GM18873 (cell line): ENCODE results near the gene C11orf68.
"Not testable (repeated sequence)": the region's sequence is repeated elsewhere in the genome, so short reads cannot be mapped to it uniquely, and the experiment has no call there.

Experiments used
- ATAC-seq: cut with Tn5 transposase; IDR thresholded peaks from one replicate; pipeline ENCODE4 v1.9.1; 2021; ENCODE audit warnings: mild to moderate bottlenecking, moderate library complexity, moderate number of reproducible peaks; ENCODE audit not compliant: unreplicated experiment, low FRiP score

C11orf68 gene

GRCh38 chr11:65918211-65919140 is at the start of gene C11orf68:
Gene C11orf68 (minus strand): TSS chr11:65919062. CDS start chr11:65919031, 31 bp downstream.
- peak; percentile 29 for ATAC-seq

- ATAC-seq, result no peak
Observed at GRCh38 chr11:65967329-65967934, 48.6 kb upstream of the C11orf68 start.

GRCh38 chr11:65965986-65966762 is 47.3 kb upstream of the C11orf68 start:
- ATAC-seq, result no peak

GRCh38 chr11:65964906-65965305 is 46.0 kb upstream of the C11orf68 start:
- no peak for ATAC-seq

DNA sequence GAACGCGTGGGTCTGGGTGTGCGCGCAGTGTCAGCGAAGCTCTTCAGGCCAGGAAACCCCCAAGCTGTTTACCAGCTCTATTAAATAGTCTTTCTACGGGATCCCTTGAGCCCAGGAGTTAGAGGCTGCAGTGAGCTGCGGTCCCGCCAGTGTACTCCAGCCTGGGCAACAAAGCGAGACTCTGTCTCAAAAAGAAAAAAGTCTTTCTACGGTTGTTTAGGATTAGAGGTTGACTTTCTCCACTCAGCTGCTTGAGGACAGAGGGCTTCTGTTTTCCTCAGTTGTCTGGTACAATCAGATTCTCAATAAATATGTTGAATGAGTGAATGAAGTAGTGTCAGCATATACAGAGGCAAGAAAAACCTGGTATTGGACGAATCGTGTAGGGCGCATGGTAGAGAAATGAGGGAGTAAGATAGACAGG is 43.3 kb upstream of the C11orf68 start:
- no peak for ATAC-seq

DNA sequence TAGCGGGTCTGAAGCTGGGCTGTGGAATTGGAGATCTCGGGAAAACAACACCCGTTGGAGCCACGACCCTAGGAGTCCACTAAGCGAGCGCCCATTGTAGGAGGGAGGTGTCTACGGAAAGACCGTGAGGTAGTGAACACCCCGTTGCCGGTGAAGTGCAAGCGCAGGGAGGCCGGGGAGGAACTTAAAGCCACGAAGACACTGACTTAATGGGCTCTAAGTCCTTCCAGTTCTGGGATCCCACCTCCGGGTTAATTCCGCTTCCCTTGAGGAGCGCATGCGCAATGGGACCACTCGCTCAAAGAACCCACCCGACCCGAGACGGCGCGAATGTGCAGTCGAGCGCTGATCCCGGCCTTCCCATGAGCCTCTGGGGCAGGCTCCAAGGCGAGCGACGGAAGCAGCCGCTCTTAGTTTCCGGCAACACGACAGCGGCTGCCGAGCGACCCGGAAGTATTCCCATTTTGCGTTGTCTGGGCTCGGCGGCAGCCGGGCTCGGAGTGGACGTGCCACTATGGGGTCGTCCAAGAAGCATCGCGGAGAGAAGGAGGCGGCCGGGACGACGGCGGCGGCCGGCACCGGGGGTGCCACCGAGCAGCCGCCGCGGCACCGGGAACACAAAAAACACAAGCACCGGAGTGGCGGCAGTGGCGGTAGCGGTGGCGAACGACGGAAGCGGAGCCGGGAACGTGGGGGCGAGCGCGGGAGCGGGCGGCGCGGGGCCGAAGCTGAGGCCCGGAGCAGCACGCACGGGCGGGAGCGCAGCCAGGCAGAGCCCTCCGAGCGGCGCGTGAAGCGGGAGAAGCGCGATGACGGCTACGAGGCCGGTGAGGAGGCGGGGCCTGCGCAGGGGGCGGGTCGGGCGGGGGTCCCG is 42.6 kb upstream of the C11orf68 start, which contains the start of gene SART1:
TSS of gene SART1 (plus strand) at position 468 of the 874 bp plus-strand sequence. CDS start at position 515, 47 bp downstream.
- ATAC-seq, result peak; percentile 80

DNA sequence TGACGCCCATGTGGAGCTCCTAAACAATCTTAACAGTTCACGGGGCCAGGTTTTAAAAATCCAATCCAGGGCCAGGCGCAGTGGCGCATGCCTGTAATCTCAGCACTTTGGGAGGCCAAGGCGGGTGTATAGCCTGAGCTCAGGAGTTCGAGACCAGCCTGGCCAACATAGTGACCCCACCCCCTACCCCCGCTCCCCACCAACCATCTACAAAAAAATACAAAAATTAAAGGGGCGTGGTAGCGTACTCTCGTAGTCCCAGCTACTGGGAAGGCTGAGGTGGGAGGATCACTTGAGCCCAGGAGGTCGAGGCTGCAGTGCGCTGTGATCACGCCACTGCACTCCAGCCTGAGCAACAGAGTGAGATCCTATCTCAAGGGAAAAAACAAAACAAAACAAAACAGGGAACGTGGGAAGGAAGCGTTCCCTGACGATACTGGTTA is 42.0 kb upstream of the C11orf68 start:
- ATAC-seq, result no peak

DNA sequence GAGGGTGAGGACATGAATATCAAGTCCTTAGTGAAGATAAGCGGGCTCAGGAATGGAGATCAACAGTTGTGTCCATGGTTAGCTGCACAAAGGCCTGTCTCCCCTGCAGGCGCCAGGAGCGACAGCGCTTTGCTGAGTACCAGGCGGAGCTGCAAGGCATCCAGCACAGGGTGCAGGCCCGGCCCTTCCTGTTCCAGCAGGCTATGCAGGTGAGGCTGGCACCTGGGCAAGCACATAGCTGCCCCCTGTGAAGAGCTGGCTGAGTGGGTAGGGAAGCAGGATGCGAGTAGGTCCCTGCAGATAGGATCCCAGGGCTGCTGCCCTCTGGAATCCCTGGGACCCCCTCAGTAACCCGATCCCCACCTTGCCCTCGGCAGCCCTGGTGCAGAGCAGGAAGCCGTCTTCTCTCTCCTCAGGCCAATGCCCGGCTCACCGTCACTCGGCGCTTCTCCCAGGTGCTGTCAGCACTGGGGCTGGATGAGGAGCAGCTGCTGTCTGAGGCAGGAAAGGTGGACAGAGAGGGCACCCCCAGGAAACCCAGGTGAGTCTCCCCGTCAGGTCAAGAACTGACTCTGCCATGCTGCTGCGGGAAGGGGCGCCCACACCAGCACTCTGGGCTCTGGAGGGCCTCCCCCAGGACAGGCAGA is 40.0 kb upstream of the C11orf68 start:
- ATAC-seq, result no peak

DNA sequence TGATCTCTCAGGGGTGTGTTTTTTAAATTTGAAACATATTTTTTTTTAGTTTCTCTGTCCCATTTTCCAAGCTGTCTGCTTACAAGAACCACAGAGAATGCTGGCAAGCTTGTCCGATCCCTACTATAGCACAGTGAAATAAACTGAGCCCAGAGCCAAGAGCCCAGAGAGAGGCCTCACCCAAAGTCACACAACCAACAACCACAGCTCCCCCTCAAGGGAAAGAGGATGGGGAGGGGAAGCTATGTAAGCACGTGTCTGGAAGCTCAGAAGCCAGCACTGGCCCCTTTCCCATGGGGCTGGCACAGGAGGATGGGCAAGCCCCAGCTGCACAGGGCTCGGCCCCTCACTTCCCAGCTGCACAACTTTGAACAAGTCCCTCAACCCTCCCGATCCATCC is 39.4 kb upstream of the C11orf68 start:
- ATAC-seq, result no peak

- no peak for ATAC-seq
Observed at GRCh38 chr11:65954771-65955170, 35.9 kb upstream of the C11orf68 start.

- no peak for ATAC-seq
Observed at GRCh38 chr11:65953471-65953870, 34.6 kb upstream of the C11orf68 start.

- ATAC-seq, result no peak
Observed at GRCh38 chr11:65952052-65952521, 33.2 kb upstream of the C11orf68 start.

GRCh38 chr11:65951641-65952040 is 32.8 kb upstream of the C11orf68 start:
- ATAC-seq, result not testable (repeated sequence)

- ATAC-seq, result not testable (repeated sequence)
Observed at GRCh38 chr11:65950711-65951110, 31.8 kb upstream of the C11orf68 start.

DNA sequence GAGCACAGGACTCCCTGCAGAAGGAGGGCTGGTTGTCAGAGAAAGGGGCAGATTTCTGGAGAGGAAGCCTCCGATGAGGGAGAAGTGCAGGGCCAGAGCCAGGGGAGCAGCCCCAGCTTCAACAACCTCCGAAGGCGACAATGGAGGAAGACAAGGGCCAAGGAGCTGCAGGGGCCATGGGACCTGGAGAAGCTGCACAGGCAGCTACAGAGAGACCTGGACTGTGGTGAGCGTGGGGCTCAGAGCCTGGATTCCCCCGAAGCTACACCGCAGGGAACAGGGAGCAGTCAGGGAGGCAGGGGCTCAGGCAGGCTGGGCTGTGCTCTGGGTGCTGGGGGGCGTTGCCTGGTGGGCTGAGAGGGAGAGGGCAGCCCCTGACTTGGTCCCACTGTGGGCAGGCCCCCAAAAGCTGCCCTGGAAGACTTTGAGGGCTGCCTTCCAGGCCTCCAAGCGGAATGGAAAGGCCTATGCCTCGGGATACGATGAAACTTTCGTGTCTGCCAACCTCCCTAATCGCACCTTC is 28.8 kb upstream of the C11orf68 start:
- ATAC-seq, result no peak

DNA sequence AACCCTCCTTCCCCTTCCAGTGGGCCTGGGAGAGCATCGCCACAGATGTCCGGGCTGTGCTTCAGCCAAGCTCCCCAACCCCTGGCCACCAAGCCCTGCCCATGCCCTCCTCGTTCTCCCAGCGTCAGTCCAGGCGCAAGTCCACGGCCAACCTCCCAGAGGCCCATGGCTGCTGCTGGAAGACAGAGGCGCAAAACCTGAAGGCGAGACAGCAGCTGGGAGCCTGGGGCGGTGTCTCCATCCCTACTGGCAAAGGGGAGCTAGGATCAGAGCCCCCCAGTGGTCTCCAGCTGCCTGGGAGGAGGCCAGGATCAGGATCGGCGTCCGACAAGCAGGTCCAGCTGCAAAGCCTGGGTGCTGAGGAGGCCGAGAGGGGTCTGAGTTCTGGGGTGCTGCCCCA is 28.3 kb upstream of the C11orf68 start:
- ATAC-seq, result no peak

DNA sequence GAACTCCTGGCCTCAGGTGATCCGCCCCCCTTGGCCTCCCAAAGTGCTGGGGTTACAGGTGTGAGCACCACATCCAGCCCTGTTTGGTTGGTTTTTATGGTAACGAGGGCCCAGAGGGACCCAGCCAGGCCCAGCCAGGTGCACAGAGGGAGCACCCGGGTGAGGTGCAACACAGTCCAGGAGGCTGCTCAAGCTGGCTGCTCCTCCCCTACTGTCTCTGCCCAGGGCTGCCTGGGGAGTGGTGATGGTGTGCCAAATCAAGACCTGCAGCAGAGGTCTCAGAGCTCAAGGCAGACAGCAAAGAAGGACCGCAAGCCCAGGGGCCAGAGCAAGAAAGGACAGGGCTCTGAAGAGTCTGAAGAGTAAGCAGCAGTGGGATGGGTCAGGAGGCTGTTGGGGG is 27.8 kb upstream of the C11orf68 start:
- ATAC-seq, result no peak

- ATAC-seq, result no peak
Observed at GRCh38 chr11:65945941-65946558, 27.2 kb upstream of the C11orf68 start.
